K562 (cell line): ENCODE results near the gene SPINK4. TPM values are rescaled to one million over a fixed set of nuclear protein-coding genes. Genes with fewer than 3 reads are reported as not detected.
A peak's percentile ranks its signal among the peaks of the same experiment; 100 is the strongest.

Experiments
- ATAC-seq: fragments of 200-7000 bp; cut with Tn5 transposase; 3 replicates; pipeline ENCODE4 v1.9.1; 2020; ENCODE audit warnings: moderate library complexity
- Bru-seq: library from RNA; stranded (reverse); fragments of 400-500 nt; gene quantifications from one replicate; lab custom pipeline; 2021; lab: Mats Ljungman, UMichigan
- BruChase-seq, 2 experiments: library from RNA; stranded (reverse); fragments of 400-500 nt; gene quantifications; one replicate each; lab custom pipeline; 2021; lab: Mats Ljungman, UMichigan
- BruUV-seq: library from RNA; stranded (reverse); fragments of 400-500 nt; replicated peaks from 2 replicates; lab custom pipeline; 2021; lab: Mats Ljungman, UMichigan
- CTCF ChIA-PET: fragments of 300-600 bp; formaldehyde crosslinking; extraction: SDS; loops from one replicate; lab custom pipeline; 2021; ENCODE audit warnings: low intra/inter-chr PET ratio; lab: Yijun Ruan, JAX
- POLR2A ChIA-PET: fragments of 300-600, 350-650 bp; sonication (Branson Sonifier 250); formaldehyde crosslinking; extraction: SDS; loops from one replicate; lab custom pipeline; 2021; ENCODE audit warnings: antibody characterized with exemption, inconsistent platforms; lab: Yijun Ruan, JAX
- DNase-seq, 4 experiments: peaks; one replicate each; pipeline versions ENCODE4 v3.0.0 to v3.0.0-alpha.2; 2011 to 2018; ENCODE audit warnings: low spot score in 3 of 4, mixed read lengths in 3 of 4; ENCODE audit errors: extremely low read depth in 1 of 4
- FAIRE-seq: peaks from 2 replicates; lab custom pipeline; 2011; peaks lifted over from hg19 to GRCh38; lab: Jason Lieb, UNC
- H2AFZ ChIP-seq: 2 replicates; pipeline ENCODE4 v1.6.0; 2011; ENCODE audit warnings: low read depth, low read length, control low read depth, inconsistent platforms
- H3K27ac ChIP-seq: fragments of 200-600 bp; 3 replicates; pipeline ENCODE4 v1.8.0; 2011; ENCODE audit warnings: low read depth, mild to moderate bottlenecking, control low read depth, inconsistent platforms, low read length, moderate library complexity, mixed read lengths; ENCODE audit errors: extremely low read depth
- H3K27me3 ChIP-seq, 2 experiments: fragments of 300-600 bp in 1 of 2; 2 replicates in 1 of 2; 3 replicates in 1 of 2; pipeline versions ENCODE4 v1.6.0 to v1.8.0; 2011; ENCODE audit warnings: inconsistent platforms in 2 of 2, low read length in 2 of 2, mild to moderate bottlenecking in 1 of 2, mixed read lengths in 1 of 2, moderate library complexity in 1 of 2; ENCODE audit not compliant: control insufficient read depth in 2 of 2, insufficient read depth in 2 of 2
- H3K36me3 ChIP-seq: fragments of 300-600 bp; 3 replicates; pipeline ENCODE4 v1.8.0; 2011; ENCODE audit warnings: mild to moderate bottlenecking, low read length, inconsistent platforms; ENCODE audit not compliant: control insufficient read depth, insufficient read depth
- H3K4me1 ChIP-seq, 2 experiments: fragments of 200-600 bp in 1 of 2; replicated peaks in 1 of 2; 2 replicates in 1 of 2; 3 replicates in 1 of 2; pipeline versions ENCODE4 v1.5.1 to v1.8.0; 2011; ENCODE audit warnings: inconsistent platforms in 2 of 2, low read length in 2 of 2, mild to moderate bottlenecking in 1 of 2, mixed read lengths in 1 of 2, moderate library complexity in 1 of 2; ENCODE audit not compliant: control insufficient read depth in 2 of 2, insufficient read depth in 2 of 2
- H3K4me2 ChIP-seq: 2 replicates; pipeline ENCODE4 v1.6.1; 2011; ENCODE audit warnings: low read length, control low read depth, inconsistent platforms, mixed read lengths; ENCODE audit not compliant: insufficient read depth
- H3K4me3 ChIP-seq: fragments of 200-600 bp; sonication (generic), shearing (Covaris generic); 2 replicates; pipeline ENCODE4 v1.5.1; 2016; ENCODE audit warnings: control low read depth, inconsistent platforms
- H3K79me2 ChIP-seq: fragments of 200-600 bp; 3 replicates; pipeline ENCODE4 v1.8.0; 2011; ENCODE audit warnings: low read length, inconsistent platforms; ENCODE audit not compliant: control insufficient read depth, insufficient read depth
- H3K9ac ChIP-seq, 2 experiments: 2 replicates each; pipeline versions ENCODE4 v1.6.0 to v1.6.1; 2011; ENCODE audit warnings: low read depth in 2 of 2, low read length in 2 of 2, control low read depth in 1 of 2, inconsistent platforms in 1 of 2, mild to moderate bottlenecking in 1 of 2, mixed read lengths in 1 of 2; ENCODE audit not compliant: insufficient read depth in 1 of 2
- H3K9me1 ChIP-seq: one replicate; pipeline ENCODE4 v1.6.0; 2011; ENCODE audit warnings: inconsistent platforms, mild to moderate bottlenecking, low read length, moderate library complexity; ENCODE audit not compliant: control insufficient read depth, insufficient read depth
- H3K9me3 ChIP-seq: replicated peaks from 2 replicates; pipeline ENCODE4 v1.5.1; 2011; ENCODE audit warnings: low read depth, low read length, inconsistent platforms; ENCODE audit not compliant: control insufficient read depth, insufficient read depth
- H4K20me1 ChIP-seq: replicated peaks from 2 replicates; pipeline ENCODE4 v1.6.1; 2011; ENCODE audit warnings: low read length, inconsistent platforms, mixed read lengths; ENCODE audit not compliant: control insufficient read depth, insufficient read depth
- ATF2 ChIP-seq: sonication (generic); formaldehyde crosslinking; IDR thresholded peaks from 2 replicates; pipeline ENCODE4 v1.8.1; 2022; ENCODE audit warnings: missing genetic modification reagents
- CAMTA2 ChIP-seq: fragments of 250-450 bp; sonication (Bioruptor Pico); conservative IDR thresholded peaks from 2 replicates; pipeline ENCODE4 v1.5.1; 2022
- CHD1 ChIP-seq: fragments of 200-600 bp; sonication (generic); IDR thresholded peaks from one replicate; pipeline ENCODE4 v1.6.1; 2012; ENCODE audit warnings: mild to moderate bottlenecking, moderate library complexity, low read length, inconsistent platforms
- LCOR ChIP-seq: sonication (generic); formaldehyde crosslinking; IDR thresholded peaks from 2 replicates; pipeline ENCODE4 v1.8.0; 2022; ENCODE audit warnings: mild to moderate bottlenecking, missing genetic modification reagents
- NR2C1 ChIP-seq, 2 experiments: fragments of 450-650 bp; IDR thresholded peaks; 2 replicates each; pipeline ENCODE4 v1.6.1; 2017; ENCODE audit warnings: mild to moderate bottlenecking in 2 of 2, antibody characterized with exemption in 1 of 2, inconsistent platforms in 1 of 2, missing compliant biosample characterization in 1 of 2, missing genetic modification characterization in 1 of 2
- TAF9B ChIP-seq: fragments of 450-650 bp; IDR thresholded peaks from 2 replicates; pipeline ENCODE4 v1.6.1; 2018; ENCODE audit warnings: mild to moderate bottlenecking; ENCODE audit not compliant: partially characterized antibody
- ZBTB11 ChIP-seq, 3 experiments: fragments of 200-800 bp in 1 of 3; fragments of 250-450 bp in 1 of 3; fragments of 450-650 bp in 1 of 3; sonication (Bioruptor Pico) in 1 of 3; sonication (Bioruptor generic) in 1 of 3; formaldehyde crosslinking in 1 of 3; IDR thresholded peaks; 2 replicates each; pipeline versions ENCODE4 v1.6.1 to v1.8.0; 2016 to 2022; ENCODE audit warnings: mild to moderate bottlenecking in 2 of 3, missing genetic modification characterization in 2 of 3, missing compliant biosample characterization in 1 of 3, moderate library complexity in 1 of 3
- ZNF280B ChIP-seq: fragments of 250-450 bp; sonication (Bioruptor Pico); IDR thresholded peaks from 2 replicates; pipeline ENCODE4 v1.5.1; 2021; ENCODE audit warnings: mild to moderate bottlenecking
- ZNF583 ChIP-seq: fragments of 250-450 bp; sonication (Bioruptor Pico); IDR thresholded peaks from 2 replicates; pipeline ENCODE4 v1.4.0; 2020
- WGBS: fragments of 100-300 bp; shearing (Covaris generic); methylation state at CpG from one replicate; pipeline ENCODE4 v1.1.6; 2016; ENCODE audit warnings: low coverage, mixed read lengths; ENCODE audit not compliant: insufficient coverage; ENCODE audit errors: missing lambda C conversion rate; 5-methylcytosine and 5-hydroxymethylcytosine counted together
- in situ Hi-C: fragments of 300-500 bp; cut with MboI; formaldehyde crosslinking; loops from 4 replicates; pipeline ENCODE4 v1.15.0; 2018; ENCODE audit warnings: inconsistent platforms, mixed read lengths
- intact Hi-C: fragments of 100-400 bp; cut with micrococcal nuclease; formaldehyde crosslinking; loops from 2 replicates; pipeline ENCODE4 v1.14.2; 2022
- long read RNA-seq, 3 experiments: library from polyadenylated mRNA in 2 of 3; library from RNA in 1 of 3; unstranded in 2 of 3; stranded (forward) in 1 of 3; transcript quantifications; one replicate each; pipeline ENCODE4 v2.0.0, GENCODE V29; 2019 to 2022
- polyA minus RNA-seq, 3 experiments: library from RNA; depleted of rRNA, polyadenylated mRNA; stranded (reverse); fragments of >200 nt; gene quantifications; 2 replicates each; pipeline ENCODE4 v1.2.3, GENCODE V29; 2011
- polyA plus RNA-seq, 8 experiments: library from polyadenylated mRNA; depleted of rRNA in 4 of 8; stranded (reverse) in 5 of 8; unstranded in 3 of 8; fragments of >200 nt; fragmentation: Nextera tagmentation in 2 of 8; fragmentation: Illumina TruSeq in 1 of 8; extraction: Ambion mirVana in 2 of 8; extraction: Trizol in 1 of 8; gene quantifications; 2 replicates each; pipeline versions ENCODE4 v1.2.1 to v1.2.3, GENCODE V29; 2011 to 2014; ENCODE audit warnings: inconsistent platforms in 1 of 8, missing spikeins in 1 of 8
- total RNA-seq, 7 experiments: library from RNA; depleted of rRNA in 6 of 7; stranded (reverse); fragments of >200 nt in 6 of 7; fragmentation: Illumina TruSeq in 2 of 7; extraction: Trizol in 2 of 7; gene quantifications; 2 replicates each; pipeline versions ENCODE4 v1.2.1 to v1.2.3, GENCODE V29; 2011 to 2021; ENCODE audit warnings: low replicate concordance in 1 of 7

The SPINK4 gene
- not detected in 2 replicates for total RNA-seq (2011; cell fraction: chromatin; rRNA removed; ENCODE audit: low replicate concordance)
- not detected in 2 replicates for total RNA-seq (2011; cell fraction: nucleolus; rRNA removed)
- total RNA-seq (2011; cell fraction: nucleoplasm; rRNA removed) = not detected in 2 replicates
- total RNA-seq (2014; rRNA removed) (not detected in 2 replicates), total RNA-seq (2014; rRNA removed; fragmentation: Illumina TruSeq; extraction: Trizol) (1.1 and 1.6 TPM in 2 replicates), total RNA-seq (2015; rRNA removed; fragmentation: Illumina TruSeq; extraction: Trizol) (not detected in 2 replicates), total RNA-seq (2021) (0.80 TPM in 1 of 2 replicates, not detected in the other), polyA plus RNA-seq (2011; rRNA removed) (0.74 and 1.1 TPM in 2 replicates), polyA plus RNA-seq (2014; fragmentation: Illumina TruSeq; extraction: Trizol) (2.0 and 2.1 TPM in 2 replicates), polyA plus RNA-seq (2014; fragmentation: Nextera tagmentation; extraction: Ambion mirVana) (1 to 10 TPM; 3.9 to 5.5 TPM), polyA plus RNA-seq (2014; rRNA removed) (2.1 and 5.1 TPM in 2 replicates), polyA minus RNA-seq (2011; rRNA and poly(A)+ RNA removed) (not detected in 2 replicates), Bru-seq, nascent RNA (not detected), BruChase-seq, experiment 1, labeled RNA remaining after a 2-hour chase (percentile 10 among the genes with signal in this experiment), BruChase-seq, experiment 2, labeled RNA remaining after a 6-hour chase (percentile 7 among the genes with signal in this experiment)
- 1.3 TPM in 1 of 2 replicates, not detected in the other for polyA plus RNA-seq (2011; cell fraction: cytosol; rRNA removed)
- polyA plus RNA-seq (2011; cell fraction: nucleus; rRNA removed) = not detected in 2 replicates
- polyA plus RNA-seq (2012) = 0.92 and 2.0 TPM in 2 replicates
- 11.9 and 19.0 TPM in 2 replicates for polyA minus RNA-seq (2011; cell fraction: cytosol; rRNA and poly(A)+ RNA removed)
- polyA minus RNA-seq (2011; cell fraction: nucleus; rRNA and poly(A)+ RNA removed) = 3.2 TPM in 1 of 2 replicates, not detected in the other
- long read RNA-seq, experiment 1 = 0 reads
- long read RNA-seq, experiment 2, partial matches to known transcripts = 0 of 3 reads
- long read RNA-seq, experiment 2, other reads (novel, unspliced or antisense) = 0 of 3 reads
- long read RNA-seq, experiment 3 = 0 reads

DNA sequence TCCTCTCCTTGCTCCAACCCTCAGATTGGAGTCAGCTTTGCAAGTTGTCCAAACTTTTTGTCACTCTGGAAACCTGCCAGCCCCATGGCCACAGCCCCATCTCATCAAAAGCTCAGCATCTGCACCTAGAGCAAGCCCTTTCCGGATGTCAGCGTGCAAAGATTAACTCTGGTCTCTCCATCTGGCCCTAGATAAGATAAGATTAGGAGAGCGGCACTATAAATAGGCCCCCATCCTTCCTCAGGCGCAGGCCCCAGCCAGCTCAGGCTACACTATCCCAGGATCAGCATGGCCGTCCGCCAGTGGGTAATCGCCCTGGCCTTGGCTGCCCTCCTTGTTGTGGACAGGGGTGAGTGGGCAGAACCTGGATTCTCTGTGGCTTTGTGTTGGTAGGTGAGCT, at the start of gene SPINK4:
TSS of gene SPINK4 (plus strand) at position 247 of the 400 bp plus-strand sequence. CDS start at position 289, 42 bp downstream.
- POLR2A ChIA-PET = interaction anchor here (0.7 to 2.3 kb wide), 9 partner anchors 11 to 215 kb away, joined by 3 to 10 read pairs (median 4); partner anchors contain the start of genes B4GALT1 and DNAJA1
- FAIRE-seq = peak; percentile 84
- in situ Hi-C loops (loop anchor here (10.0 to 25.0 kb wide), 3 partner anchors 135 to 853 kb away; partner anchors contain the start of genes ACO1, NDUFB6, SMIM27 and TOPORS), intact Hi-C loops (loop anchor here (2.0 kb wide), 1 partner anchor 23 kb away; no protein-coding TSS in a partner anchor)
- Histone ChIP-seq H3K36me3 (no peaks in the 10 kb centered on the region), H3K9me1 (no peaks in the 10 kb centered on the region), H3K27me3 (no peaks in the 10 kb centered on the region), H3K4me3 (no peak within 1 kb of the TSS), H3K9ac (peak within 1 kb of the TSS in 1 of 2 experiments; percentile 65; a peak in 2 of 4 replicates), H4K20me1 (no peaks in the 10 kb centered on the region), H2AFZ (0 out of 2 replicates have a peak within 1 kb of the TSS, but pooled peaks have one; percentile 38), H3K4me2 (peak within 1 kb of the TSS; percentile 57), H3K27ac (no peak within 1 kb of the TSS), H3K79me2 (no peaks in the 10 kb centered on the region), H3K9me3 (no peaks in the 10 kb centered on the region), H3K4me1 (peaks cover 17 to 20% of the 10 kb centered on the region in 2 experiments; a peak in 4 of 5 replicates)
- ATAC-seq = peak; percentile 90
- DNase-seq = peak; percentile 78 to 88 (median 84)
- BruUV-seq = no TSS peak
- WGBS = 0% methylated on average over 7 of the region's 7 CpGs
- CTCF ChIA-PET = no interaction called here
- TF ChIP-seq ZBTB11 (CRISPR knock-in tag; IDR thresholded peaks at IDR 0.05) (peak in 1 of 3 experiments; percentile 49; a peak in 1 of 6 replicates), TAF9B (no peak), ZNF583 (CRISPR knock-in tag) (no peak), ATF2 (CRISPR knock-in tag) (no peak), CAMTA2 (CRISPR knock-in tag) (no peak), ZNF280B (no peak), LCOR (CRISPR knock-in tag) (no peak), NR2C1 (IDR thresholded peaks at IDR 0.05) (no peak), NR2C1 (tag; IDR thresholded peaks at IDR 0.05) (peak; percentile 54), CHD1 (no peak)
